Measurements from ENCODE around the gene EPB41L5.

DNA sequence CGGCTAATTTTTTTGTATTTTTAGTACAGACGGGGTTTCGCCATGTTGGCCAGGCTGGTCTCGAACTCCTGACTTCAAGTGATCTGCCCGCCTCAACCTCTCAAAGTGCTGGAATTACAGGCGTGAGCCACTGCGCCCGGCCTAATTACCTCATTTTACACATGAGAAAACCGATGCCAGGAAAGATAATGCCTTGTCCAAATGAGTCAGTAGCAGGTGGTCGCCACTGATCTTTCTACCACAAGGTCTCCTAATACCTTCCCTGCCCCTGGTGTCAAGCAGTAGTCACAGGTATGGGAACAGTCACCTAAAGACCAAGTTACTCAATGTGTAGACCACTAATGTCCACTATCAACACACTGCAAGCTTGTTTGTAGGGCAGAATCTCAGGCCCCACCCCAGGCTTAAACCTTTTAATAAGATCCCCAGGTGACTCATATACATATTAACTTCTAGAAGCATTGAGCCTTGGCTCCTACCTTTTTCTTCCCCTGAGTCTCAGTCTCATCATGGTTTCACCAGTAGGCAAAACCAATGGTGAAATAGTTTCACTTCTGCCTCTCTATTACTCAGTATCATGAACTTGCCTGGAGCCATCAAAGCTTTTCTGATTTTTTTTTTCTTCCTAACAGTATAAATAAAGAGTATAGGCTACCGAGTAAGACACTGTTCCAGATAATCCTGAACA is 6.9 kb upstream of the EPB41L5 start:
- TF ChIP-seq, protein P1, sequence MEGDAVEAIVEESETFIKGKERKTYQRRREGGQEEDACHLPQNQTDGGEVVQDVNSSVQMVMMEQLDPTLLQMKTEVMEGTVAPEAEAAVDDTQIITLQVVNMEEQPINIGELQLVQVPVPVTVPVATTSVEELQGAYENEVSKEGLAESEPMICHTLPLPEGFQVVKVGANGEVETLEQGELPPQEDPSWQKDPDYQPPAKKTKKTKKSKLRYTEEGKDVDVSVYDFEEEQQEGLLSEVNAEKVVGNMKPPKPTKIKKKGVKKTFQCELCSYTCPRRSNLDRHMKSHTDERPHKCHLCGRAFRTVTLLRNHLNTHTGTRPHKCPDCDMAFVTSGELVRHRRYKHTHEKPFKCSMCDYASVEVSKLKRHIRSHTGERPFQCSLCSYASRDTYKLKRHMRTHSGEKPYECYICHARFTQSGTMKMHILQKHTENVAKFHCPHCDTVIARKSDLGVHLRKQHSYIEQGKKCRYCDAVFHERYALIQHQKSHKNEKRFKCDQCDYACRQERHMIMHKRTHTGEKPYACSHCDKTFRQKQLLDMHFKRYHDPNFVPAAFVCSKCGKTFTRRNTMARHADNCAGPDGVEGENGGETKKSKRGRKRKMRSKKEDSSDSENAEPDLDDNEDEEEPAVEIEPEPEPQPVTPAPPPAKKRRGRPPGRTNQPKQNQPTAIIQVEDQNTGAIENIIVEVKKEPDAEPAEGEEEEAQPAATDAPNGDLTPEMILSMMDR (IDR thresholded peaks at IDR 0.05): no peak
- no peak for TF ChIP-seq POLR2A (IDR thresholded peaks at IDR 0.05)

All from right lobe of liver (tissue), 4 donors.